K562 (cell line): ENCODE data around the gene HOXB13. TPM values are rescaled to one million over a fixed set of nuclear protein-coding genes. Genes with fewer than 3 reads are reported as not detected.

Source experiments
- ATAC-seq: fragments of 200-7000 bp; cut with Tn5 transposase; 3 replicates; pipeline ENCODE4 v1.9.1; 2020; ENCODE audit warnings: moderate library complexity
- BruUV-seq: library from RNA; stranded (reverse); fragments of 400-500 nt; replicated peaks from 2 replicates; lab custom pipeline; 2021; lab: Mats Ljungman, UMichigan
- CTCF ChIA-PET: fragments of 300-600 bp; formaldehyde crosslinking; extraction: SDS; loops from one replicate; lab custom pipeline; 2021; ENCODE audit warnings: low intra/inter-chr PET ratio; lab: Yijun Ruan, JAX
- POLR2A ChIA-PET: fragments of 300-600, 350-650 bp; sonication (Branson Sonifier 250); formaldehyde crosslinking; extraction: SDS; loops from one replicate; lab custom pipeline; 2021; ENCODE audit warnings: antibody characterized with exemption, inconsistent platforms; lab: Yijun Ruan, JAX
- DNase-seq, 4 experiments: peaks; one replicate each; pipeline versions ENCODE4 v3.0.0 to v3.0.0-alpha.2; 2011 to 2018; ENCODE audit warnings: low spot score in 3 of 4, mixed read lengths in 3 of 4; ENCODE audit errors: extremely low read depth in 1 of 4
- FAIRE-seq: peaks from 2 replicates; lab custom pipeline; 2011; peaks lifted over from hg19 to GRCh38; lab: Jason Lieb, UNC
- H2AFZ ChIP-seq: 2 replicates; pipeline ENCODE4 v1.6.0; 2011; ENCODE audit warnings: low read depth, low read length, control low read depth, inconsistent platforms
- H3K27ac ChIP-seq: fragments of 200-600 bp; 3 replicates; pipeline ENCODE4 v1.8.0; 2011; ENCODE audit warnings: low read depth, mild to moderate bottlenecking, control low read depth, inconsistent platforms, low read length, moderate library complexity, mixed read lengths; ENCODE audit errors: extremely low read depth
- H3K27me3 ChIP-seq, 2 experiments: fragments of 300-600 bp in 1 of 2; 2 replicates in 1 of 2; 3 replicates in 1 of 2; pipeline versions ENCODE4 v1.6.0 to v1.8.0; 2011; ENCODE audit warnings: inconsistent platforms in 2 of 2, low read length in 2 of 2, mild to moderate bottlenecking in 1 of 2, mixed read lengths in 1 of 2, moderate library complexity in 1 of 2; ENCODE audit not compliant: control insufficient read depth in 2 of 2, insufficient read depth in 2 of 2
- H3K36me3 ChIP-seq: fragments of 300-600 bp; 3 replicates; pipeline ENCODE4 v1.8.0; 2011; ENCODE audit warnings: mild to moderate bottlenecking, low read length, inconsistent platforms; ENCODE audit not compliant: control insufficient read depth, insufficient read depth
- H3K4me1 ChIP-seq, 2 experiments: fragments of 200-600 bp in 1 of 2; replicated peaks in 1 of 2; 2 replicates in 1 of 2; 3 replicates in 1 of 2; pipeline versions ENCODE4 v1.5.1 to v1.8.0; 2011; ENCODE audit warnings: inconsistent platforms in 2 of 2, low read length in 2 of 2, mild to moderate bottlenecking in 1 of 2, mixed read lengths in 1 of 2, moderate library complexity in 1 of 2; ENCODE audit not compliant: control insufficient read depth in 2 of 2, insufficient read depth in 2 of 2
- H3K4me2 ChIP-seq: 2 replicates; pipeline ENCODE4 v1.6.1; 2011; ENCODE audit warnings: low read length, control low read depth, inconsistent platforms, mixed read lengths; ENCODE audit not compliant: insufficient read depth
- H3K4me3 ChIP-seq: fragments of 200-600 bp; sonication (generic), shearing (Covaris generic); 2 replicates; pipeline ENCODE4 v1.5.1; 2016; ENCODE audit warnings: control low read depth, inconsistent platforms
- H3K79me2 ChIP-seq: fragments of 200-600 bp; 3 replicates; pipeline ENCODE4 v1.8.0; 2011; ENCODE audit warnings: low read length, inconsistent platforms; ENCODE audit not compliant: control insufficient read depth, insufficient read depth
- H3K9ac ChIP-seq, 2 experiments: 2 replicates each; pipeline versions ENCODE4 v1.6.0 to v1.6.1; 2011; ENCODE audit warnings: low read depth in 2 of 2, low read length in 2 of 2, control low read depth in 1 of 2, inconsistent platforms in 1 of 2, mild to moderate bottlenecking in 1 of 2, mixed read lengths in 1 of 2; ENCODE audit not compliant: insufficient read depth in 1 of 2
- H3K9me1 ChIP-seq: one replicate; pipeline ENCODE4 v1.6.0; 2011; ENCODE audit warnings: inconsistent platforms, mild to moderate bottlenecking, low read length, moderate library complexity; ENCODE audit not compliant: control insufficient read depth, insufficient read depth
- H3K9me3 ChIP-seq: replicated peaks from 2 replicates; pipeline ENCODE4 v1.5.1; 2011; ENCODE audit warnings: low read depth, low read length, inconsistent platforms; ENCODE audit not compliant: control insufficient read depth, insufficient read depth
- H4K20me1 ChIP-seq: replicated peaks from 2 replicates; pipeline ENCODE4 v1.6.1; 2011; ENCODE audit warnings: low read length, inconsistent platforms, mixed read lengths; ENCODE audit not compliant: control insufficient read depth, insufficient read depth
- BRF1 ChIP-seq: IDR thresholded peaks from 3 replicates; pipeline ENCODE4 v1.6.1; 2011; ENCODE audit warnings: borderline replicate concordance, mild to moderate bottlenecking; ENCODE audit not compliant: insufficient read length; ENCODE audit errors: extremely low read depth
- GTF2F1 ChIP-seq: IDR thresholded peaks from 2 replicates; pipeline ENCODE4 v1.6.1; 2011; ENCODE audit warnings: low read depth, low read length, improper control_type of control experiment
- HMG20A ChIP-seq: fragments of 450-650 bp; formaldehyde crosslinking; conservative IDR thresholded peaks from 2 replicates; pipeline ENCODE4 v1.4.0; 2020; ENCODE audit warnings: mild to moderate bottlenecking, mixed read lengths
- NFATC3 ChIP-seq: fragments of 450-650 bp; IDR thresholded peaks from 2 replicates; pipeline ENCODE4 v1.6.1; 2017; ENCODE audit warnings: mild to moderate bottlenecking
- SAFB2 ChIP-seq: fragments of 200-400 bp; formaldehyde crosslinking; IDR thresholded peaks from 2 replicates; pipeline ENCODE4 v1.6.1; 2018; ENCODE audit warnings: borderline replicate concordance, low read length, low read depth, moderate library complexity; ENCODE audit not compliant: severe bottlenecking
- SMAD1 ChIP-seq: fragments of 150-350 bp; IDR thresholded peaks from 2 replicates; pipeline ENCODE4 v1.6.1; 2014; ENCODE audit warnings: low read length, low read depth; ENCODE audit not compliant: partially characterized antibody
- TAF7 ChIP-seq: fragments of 450-650 bp; IDR thresholded peaks from 2 replicates; pipeline ENCODE4 v1.6.1; 2016; ENCODE audit warnings: missing genetic modification characterization, missing compliant biosample characterization
- ZNF140 ChIP-seq: fragments of 250-450 bp; sonication (Bioruptor Pico); IDR thresholded peaks from 2 replicates; pipeline ENCODE4 v1.8.0; 2021; ENCODE audit warnings: moderate library complexity, mild to moderate bottlenecking, inconsistent platforms
- WGBS: fragments of 100-300 bp; shearing (Covaris generic); methylation state at CpG from one replicate; pipeline ENCODE4 v1.1.6; 2016; ENCODE audit warnings: low coverage, mixed read lengths; ENCODE audit not compliant: insufficient coverage; ENCODE audit errors: missing lambda C conversion rate; 5-methylcytosine and 5-hydroxymethylcytosine counted together
- in situ Hi-C: fragments of 300-500 bp; cut with MboI; formaldehyde crosslinking; loops from 4 replicates; pipeline ENCODE4 v1.15.0; 2018; ENCODE audit warnings: inconsistent platforms, mixed read lengths
- intact Hi-C: fragments of 100-400 bp; cut with micrococcal nuclease; formaldehyde crosslinking; loops from 2 replicates; pipeline ENCODE4 v1.14.2; 2022
- polyA plus RNA-seq, 8 experiments: library from polyadenylated mRNA; depleted of rRNA in 4 of 8; stranded (reverse) in 5 of 8; unstranded in 3 of 8; fragments of >200 nt; fragmentation: Nextera tagmentation in 2 of 8; fragmentation: Illumina TruSeq in 1 of 8; extraction: Ambion mirVana in 2 of 8; extraction: Trizol in 1 of 8; gene quantifications; 2 replicates each; pipeline versions ENCODE4 v1.2.1 to v1.2.3, GENCODE V29; 2011 to 2014; ENCODE audit warnings: inconsistent platforms in 1 of 8, missing spikeins in 1 of 8
- total RNA-seq, 7 experiments: library from RNA; depleted of rRNA in 6 of 7; stranded (reverse); fragments of >200 nt in 6 of 7; fragmentation: Illumina TruSeq in 2 of 7; extraction: Trizol in 2 of 7; gene quantifications; 2 replicates each; pipeline versions ENCODE4 v1.2.1 to v1.2.3, GENCODE V29; 2011 to 2021; ENCODE audit warnings: low replicate concordance in 1 of 7

The HOXB13 gene
- total and polyA plus RNA-seq, 9 of the 15 experiments (the other 6 are each of a cell fraction or from before 2014, with no cell fraction given) = not detected

DNA sequence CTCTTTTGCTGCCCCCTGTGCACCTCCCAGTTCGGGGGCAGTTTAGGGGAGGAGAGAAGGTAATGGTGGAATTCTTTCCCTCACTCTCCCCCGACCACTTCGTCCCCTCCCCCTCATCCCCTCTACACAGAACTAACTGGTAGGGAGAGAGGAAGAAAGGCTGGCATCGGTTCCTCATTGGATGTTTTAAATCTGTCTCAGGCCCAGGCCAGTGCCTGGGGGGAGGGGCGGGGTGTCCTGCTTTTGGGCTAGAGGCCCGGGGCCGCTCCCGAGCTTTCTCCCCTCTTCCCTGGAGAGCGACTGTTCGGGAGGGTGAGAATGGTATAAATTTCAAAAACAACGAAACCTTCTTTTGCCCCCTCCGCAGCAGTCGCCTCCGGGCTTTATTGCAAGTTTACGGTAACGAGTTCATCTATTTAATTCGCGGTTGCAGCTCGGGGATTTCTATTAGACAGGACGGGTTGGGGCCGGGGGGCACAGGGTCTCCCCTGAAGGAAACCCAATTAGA is 5.6 kb downstream of the HOXB13 start, which contains the start of gene PRAC2:
Gene PRAC2 (plus strand): TSS at position 271 of the 508 bp plus-strand sequence. CDS start 1,226 bp downstream, outside the sequence.
- Histone ChIP-seq H3K9me3 (no peaks in the 10 kb centered on the region), H4K20me1 (peaks cover 3% of the 10 kb centered on the region; the same call in 1 of the 2 replicates), H3K36me3 (no peaks in the 10 kb centered on the region), H3K27ac (no peak within 1 kb of the TSS), H3K79me2 (no peaks in the 10 kb centered on the region), H3K9me1 (no peaks in the 10 kb centered on the region), H3K9ac (no peak within 1 kb of the TSS), H3K4me1 (peaks cover 0 to 25% of the 10 kb centered on the region in 2 experiments; a peak in 2 of 5 replicates), H3K4me2 (no peak within 1 kb of the TSS), H3K4me3 (no peak within 1 kb of the TSS), H2AFZ (no peak within 1 kb of the TSS), H3K27me3 (peaks cover 75 to 85% of the 10 kb centered on the region in 2 experiments)
- intact Hi-C loops = no loop called here
- ChIA-PET POLR2A (interaction anchor here (0.6 to 2.3 kb wide), 3 partner anchors 29 to 170 kb away, joined by 3 to 7 read pairs (median 3); partner anchors contain the start of gene ATP5MC1), CTCF (no interaction called here)
- no TSS peak for BruUV-seq
- DNase-seq (no peak), FAIRE-seq (no peak), ATAC-seq (no peak)
- no peak for TF ChIP-seq SMAD1
- no peak for TF ChIP-seq GTF2F1
- no peak for TF ChIP-seq TAF7
- no peak for TF ChIP-seq ZNF140 (CRISPR knock-in tag)
- TF ChIP-seq NFATC3 = no peak
- TF ChIP-seq SAFB2 = no peak
- no peak for TF ChIP-seq HMG20A
- TF ChIP-seq BRF1 = no peak
- WGBS = 15% methylated on average over 15 of the region's 21 CpGs
- in situ Hi-C loops = no loop called here
